Ovary (tissue), 3 donors: ENCODE data around the gene DHX8.

Experiments used
- POLR2A ChIP-seq: fragments of 450-650 bp; IDR thresholded peaks from one replicate; pipeline ENCODE4 v1.6.1; 2017; ENCODE audit warnings: antibody characterized with exemption, mild to moderate bottlenecking, moderate library complexity
- TF ChIP-seq, protein P1 (sequence below), 3 donors: fragments of 450-650 bp in 2 of 3; fragments of 200-600 bp in 1 of 3; IDR thresholded peaks; one replicate each; pipeline versions ENCODE4 v1.5.1 to v1.8.0; 2016 to 2022; ENCODE audit warnings: antibody characterized with exemption in 3 of 3, mild to moderate bottlenecking in 1 of 3
- donor health status: DM: no; HTN: no; CAD: no.

DNA sequence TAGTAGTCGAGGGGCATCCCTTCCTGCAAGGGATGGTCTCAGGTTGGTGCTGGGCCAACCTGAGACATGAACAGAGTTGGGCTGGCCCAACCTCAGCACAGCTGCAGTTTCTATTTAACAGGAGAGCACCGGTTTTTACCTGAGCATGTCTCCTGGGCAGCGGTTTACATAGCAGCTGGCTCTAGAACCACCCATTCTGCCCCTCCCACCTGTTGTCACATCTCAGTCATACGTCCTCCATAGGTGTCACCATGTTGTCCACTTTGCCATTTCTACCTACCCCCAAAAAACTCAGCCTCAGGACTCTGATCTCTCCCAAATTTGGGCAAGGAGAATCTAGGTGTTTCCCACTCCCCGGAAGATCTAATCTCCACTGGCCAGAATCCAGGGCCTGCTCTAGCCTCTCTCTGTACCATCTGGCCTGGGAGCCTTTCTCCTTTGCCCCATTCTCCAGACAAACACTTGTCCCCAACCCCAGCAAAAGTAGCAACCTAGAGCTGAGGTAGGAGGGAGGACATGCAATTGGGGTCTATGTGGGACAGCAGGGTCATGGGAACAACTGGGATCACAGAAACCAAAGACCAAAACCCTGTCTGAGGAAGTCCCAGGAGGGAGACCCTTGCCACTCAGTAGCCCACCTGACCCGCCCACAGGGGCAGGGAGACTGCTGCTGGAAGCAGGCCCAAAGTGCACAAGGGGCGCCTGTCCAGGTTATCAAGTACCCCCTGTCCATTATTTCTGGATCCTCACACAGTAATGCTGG, 43.3 kb downstream of the DHX8 start:
- TF ChIP-seq, protein P1, sequence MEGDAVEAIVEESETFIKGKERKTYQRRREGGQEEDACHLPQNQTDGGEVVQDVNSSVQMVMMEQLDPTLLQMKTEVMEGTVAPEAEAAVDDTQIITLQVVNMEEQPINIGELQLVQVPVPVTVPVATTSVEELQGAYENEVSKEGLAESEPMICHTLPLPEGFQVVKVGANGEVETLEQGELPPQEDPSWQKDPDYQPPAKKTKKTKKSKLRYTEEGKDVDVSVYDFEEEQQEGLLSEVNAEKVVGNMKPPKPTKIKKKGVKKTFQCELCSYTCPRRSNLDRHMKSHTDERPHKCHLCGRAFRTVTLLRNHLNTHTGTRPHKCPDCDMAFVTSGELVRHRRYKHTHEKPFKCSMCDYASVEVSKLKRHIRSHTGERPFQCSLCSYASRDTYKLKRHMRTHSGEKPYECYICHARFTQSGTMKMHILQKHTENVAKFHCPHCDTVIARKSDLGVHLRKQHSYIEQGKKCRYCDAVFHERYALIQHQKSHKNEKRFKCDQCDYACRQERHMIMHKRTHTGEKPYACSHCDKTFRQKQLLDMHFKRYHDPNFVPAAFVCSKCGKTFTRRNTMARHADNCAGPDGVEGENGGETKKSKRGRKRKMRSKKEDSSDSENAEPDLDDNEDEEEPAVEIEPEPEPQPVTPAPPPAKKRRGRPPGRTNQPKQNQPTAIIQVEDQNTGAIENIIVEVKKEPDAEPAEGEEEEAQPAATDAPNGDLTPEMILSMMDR (IDR thresholded peaks at IDR 0.05): no peak
- TF ChIP-seq POLR2A: no peak
